ENCODE measurements around the gene PRR15L. TPM values are rescaled to one million over a fixed set of nuclear protein-coding genes. Genes with fewer than 3 reads are reported as not detected.
"Not testable (repeated sequence)": the region's sequence is repeated elsewhere in the genome, so short reads cannot be mapped to it uniquely, and the experiment has no call there.

PRR15L gene
- total RNA-seq, 1 experiment from 2014 or later, result not detected

- peaks cover 13 to 53% (median 45%) of the 10 kb centered on the region in 3 experiments for H3K36me3 Mint-ChIP-seq (ENCODE audit: insufficient read depth in 1 of 3, low read depth in 3 of 3)
- H3K56ac ChIP-seq (ENCODE audit: insufficient read length, low read depth, low read length), result no peak overlapping the region
- H3K14ac ChIP-seq (ENCODE audit: insufficient read depth, low read length), result no peak overlapping the region
- H3K18ac ChIP-seq (ENCODE audit: insufficient read length, low read depth, low read length), result no peak overlapping the region
- no peak overlapping the region for H3T11ph ChIP-seq (ENCODE audit: low read length)
- H4K91ac ChIP-seq (ENCODE audit: insufficient read length, low read depth, low read length), result no peak overlapping the region
- H3K27ac ChIP-seq (ENCODE audit: insufficient read length, low read depth, low read length), result no peak overlapping the region
- H2BK12ac ChIP-seq (ENCODE audit: insufficient read length, low read depth, low read length), result no peak overlapping the region
- no peak overlapping the region for H3K4me3 Mint-ChIP-seq
- H3K4me1 ChIP-seq (ENCODE audit: insufficient read depth, low read length), result no peaks in the 10 kb centered on the region
- DNase-seq, result no peak
- H2BK15ac ChIP-seq (ENCODE audit: low read depth, low read length), result no peak overlapping the region
- no peaks in the 10 kb centered on the region for H3K4me1 Mint-ChIP-seq
- no peak overlapping the region for H3K9ac ChIP-seq (ENCODE audit: extremely low read depth, insufficient read length, low read length)
- no peak for TF ChIP-seq CTCF (conservative IDR thresholded peaks at IDR 0.05)
- no peak overlapping the region for H4K8ac ChIP-seq (replicated peaks; ENCODE audit: insufficient read length, low read depth, low read length)
- no peak overlapping the region for H3K4me2 ChIP-seq (ENCODE audit: insufficient read depth, insufficient read length, low read length)
- H2AFZ ChIP-seq (ENCODE audit: low read length), result no peak overlapping the region
- no peak overlapping the region for H2AK5ac ChIP-seq (ENCODE audit: insufficient read length, low read length)
- no peak overlapping the region for H3K27ac Mint-ChIP-seq
- no peak overlapping the region for H3K4ac ChIP-seq (ENCODE audit: low read depth, low read length)
- no peaks in the 10 kb centered on the region for H3K9me3 ChIP-seq (ENCODE audit: control insufficient read depth, low read depth, low read length)
- H4K20me1 ChIP-seq (ENCODE audit: control insufficient read depth, insufficient read depth, insufficient read length), result no peaks in the 10 kb centered on the region
- H2BK20ac ChIP-seq (ENCODE audit: low read depth, low read length, poor library complexity, severe bottlenecking), result no peak overlapping the region
- H2BK5ac ChIP-seq (ENCODE audit: insufficient read length, low read length), result no peak overlapping the region
- H3K27me3 ChIP-seq (ENCODE audit: insufficient read depth, low read length), result no peaks in the 10 kb centered on the region
- H3K9me3 Mint-ChIP-seq, result no peaks in the 10 kb centered on the region
- H3K23me2 ChIP-seq (ENCODE audit: insufficient read length, low read depth, low read length, poor library complexity, severe bottlenecking), result no peaks in the 10 kb centered on the region
- H3K27me3 Mint-ChIP-seq (ENCODE audit: low read depth), result no peaks in the 10 kb centered on the region
- no peaks in the 10 kb centered on the region for H3K79me1 ChIP-seq (ENCODE audit: insufficient read depth, low read depth, low read length, poor library complexity, severe bottlenecking)
- no peaks in the 10 kb centered on the region for H3K79me2 ChIP-seq (ENCODE audit: insufficient read depth, low read length)
- H4K5ac ChIP-seq (ENCODE audit: insufficient read length, low read depth, low read length), result no peak overlapping the region
- WGBS (ENCODE audit: extremely low coverage, insufficient read length, low lambda C conversion rate), result no CpG with 5 or more reads among the region's 23 CpGs
- no peak overlapping the region for H3K23ac ChIP-seq (ENCODE audit: insufficient read length, low read depth, low read length)
- H2BK120ac ChIP-seq (ENCODE audit: low read depth, low read length, poor library complexity, severe bottlenecking), result no peak overlapping the region
Measured at GRCh38 chr17:47924785-47925677, 32.7 kb downstream of the PRR15L start.

GRCh38 chr17:47919889-47920288, 37.8 kb downstream of the PRR15L start:
- not testable (repeated sequence) for H4K91ac ChIP-seq (ENCODE audit: insufficient read length, low read depth, low read length); H4K20me1 ChIP-seq (ENCODE audit: control insufficient read depth, insufficient read depth, insufficient read length); H3K56ac ChIP-seq (ENCODE audit: insufficient read length, low read depth, low read length); H3K4me1 Mint-ChIP-seq; DNase-seq; H3K9me3 Mint-ChIP-seq; H3K9me3 ChIP-seq (ENCODE audit: control insufficient read depth, low read depth, low read length); H3K27ac Mint-ChIP-seq; H3K27me3 Mint-ChIP-seq (ENCODE audit: low read depth); H2AFZ ChIP-seq (ENCODE audit: low read length); H2AK5ac ChIP-seq (ENCODE audit: insufficient read length, low read length); H3K4me3 Mint-ChIP-seq; H3K27me3 ChIP-seq (ENCODE audit: insufficient read depth, low read length); H2BK5ac ChIP-seq (ENCODE audit: insufficient read length, low read length); H3K14ac ChIP-seq (ENCODE audit: insufficient read depth, low read length); H2BK15ac ChIP-seq (ENCODE audit: low read depth, low read length); H2BK20ac ChIP-seq (ENCODE audit: low read depth, low read length, poor library complexity, severe bottlenecking); H2BK120ac ChIP-seq (ENCODE audit: low read depth, low read length, poor library complexity, severe bottlenecking); H3K27ac ChIP-seq (ENCODE audit: insufficient read length, low read depth, low read length); H3K23ac ChIP-seq (ENCODE audit: insufficient read length, low read depth, low read length); H4K8ac ChIP-seq (replicated peaks; ENCODE audit: insufficient read length, low read depth, low read length); H2BK12ac ChIP-seq (ENCODE audit: insufficient read length, low read depth, low read length); H3K23me2 ChIP-seq (ENCODE audit: insufficient read length, low read depth, low read length, poor library complexity, severe bottlenecking); H3K4me1 ChIP-seq (ENCODE audit: insufficient read depth, low read length); H3K79me2 ChIP-seq (ENCODE audit: insufficient read depth, low read length); H3K9ac ChIP-seq (ENCODE audit: extremely low read depth, insufficient read length, low read length); H3K4me2 ChIP-seq (ENCODE audit: insufficient read depth, insufficient read length, low read length); H3K4ac ChIP-seq (ENCODE audit: low read depth, low read length); H4K5ac ChIP-seq (ENCODE audit: insufficient read length, low read depth, low read length); H3K18ac ChIP-seq (ENCODE audit: insufficient read length, low read depth, low read length); H3K79me1 ChIP-seq (ENCODE audit: insufficient read depth, low read depth, low read length, poor library complexity, severe bottlenecking); H3T11ph ChIP-seq (ENCODE audit: low read length)
- H3K36me3 Mint-ChIP-seq (ENCODE audit: insufficient read depth in 1 of 3, low read depth in 3 of 3), result peaks cover 0 to 39% (median 33%) of the 10 kb centered on the region in 3 experiments; a peak in 6 of 7 replicates
- no CpG with 5 or more reads among the region's 14 CpGs for WGBS (ENCODE audit: extremely low coverage, insufficient read length, low lambda C conversion rate)
